Body of pancreas (tissue), 4 donors: ENCODE data around the gene VTI1A.

ENCODE experiments used
- CTCF ChIP-seq, 7 experiments: fragments of 450-650 bp in 4 of 7; fragments of 200-600 bp in 3 of 7; sonication (generic) in 3 of 7; IDR thresholded peaks; one replicate each; pipeline ENCODE4 v1.5.1; 2016 to 2019; ENCODE audit warnings: antibody characterized with exemption in 7 of 7
- POLR2A ChIP-seq, 3 donors: fragments of 450-650 bp; IDR thresholded peaks; one replicate each; pipeline ENCODE4 v1.6.1; 2016; ENCODE audit warnings: antibody characterized with exemption in 3 of 3, mild to moderate bottlenecking in 2 of 3

GRCh38 chr10:112519133-112519761 is 72.2 kb downstream of the VTI1A start:
- TF ChIP-seq CTCF (IDR thresholded peaks at IDR 0.05) (no peak), POLR2A (IDR thresholded peaks at IDR 0.05) (no peak)
